Measurements from ENCODE around the gene HELQ. TPM values are rescaled to one million over a fixed set of nuclear protein-coding genes. Genes with fewer than 3 reads are reported as not detected.

HELQ gene
- total RNA-seq, 1 experiment from 2014 or later = 11.6 TPM

- H3K36me3 ChIP-seq (ENCODE audit: control insufficient read depth, insufficient read depth, low read length) = no peaks in the 10 kb centered on the region
- no peaks in the 10 kb centered on the region for H3K36me3 Mint-ChIP-seq (ENCODE audit: insufficient read depth, unreplicated experiment)
- no peak overlapping the region for H3K27ac Mint-ChIP-seq (ENCODE audit: unreplicated experiment)
- ChIA-PET CTCF (no interaction called here), POLR2A (no interaction called here)
- no peak overlapping the region for H3K4me3 Mint-ChIP-seq (ENCODE audit: unreplicated experiment)
- H3K27me3 ChIP-seq (replicated peaks; ENCODE audit: control insufficient read depth, insufficient read depth, low read length) = no peaks in the 10 kb centered on the region
- H3K9me3 ChIP-seq = no peaks in the 10 kb centered on the region
- no peak for DNase-seq
- no peaks in the 10 kb centered on the region for H3K9me3 Mint-ChIP-seq (ENCODE audit: unreplicated experiment)
- no peak overlapping the region for H3K4me3 ChIP-seq (ENCODE audit: low read depth, low read length)
- peaks cover 12% of the 10 kb centered on the region for H3K4me1 Mint-ChIP-seq (ENCODE audit: low read depth, unreplicated experiment)
- peaks cover 26% of the 10 kb centered on the region for H3K4me1 ChIP-seq
- no TSS peak for BruUV-seq (replicated peaks)
- TF ChIP-seq CTCF (IDR thresholded peaks at IDR 0.05; ENCODE audit: insufficient read depth in 1 of 2, low read depth in 1 of 2, low read length in 1 of 2, severe bottlenecking in 1 of 2, unreplicated experiment in 1 of 2) = no peak
- no peaks in the 10 kb centered on the region for H3K27me3 Mint-ChIP-seq (ENCODE audit: insufficient read depth, unreplicated experiment)
- intact Hi-C loops (cut with micrococcal nuclease; ENCODE audit: unreplicated experiment) = no loop called here
Measured at GRCh38 chr4:83360018-83360417, 95.6 kb downstream of the HELQ start.

GRCh38 chr4:83358410-83358809, 97.2 kb downstream of the HELQ start:
- Mint-ChIP-seq H3K27me3 (ENCODE audit: insufficient read depth, unreplicated experiment) (no peaks in the 10 kb centered on the region), H3K27ac (ENCODE audit: unreplicated experiment) (no peak overlapping the region), H3K9me3 (ENCODE audit: unreplicated experiment) (peaks cover 13% of the 10 kb centered on the region), H3K36me3 (ENCODE audit: insufficient read depth, unreplicated experiment) (no peaks in the 10 kb centered on the region), H3K4me1 (ENCODE audit: low read depth, unreplicated experiment) (peaks cover 11% of the 10 kb centered on the region), H3K4me3 (ENCODE audit: unreplicated experiment) (no peak overlapping the region)
- no TSS peak for BruUV-seq (replicated peaks)
- H3K4me1 ChIP-seq = peaks cover 26% of the 10 kb centered on the region
- CTCF ChIA-PET = no interaction called here
- no peak for TF ChIP-seq CTCF (IDR thresholded peaks at IDR 0.05; ENCODE audit: insufficient read depth in 1 of 2, low read depth in 1 of 2, low read length in 1 of 2, severe bottlenecking in 1 of 2, unreplicated experiment in 1 of 2)
- H3K27me3 ChIP-seq (replicated peaks; ENCODE audit: control insufficient read depth, insufficient read depth, low read length) = no peaks in the 10 kb centered on the region
- H3K4me3 ChIP-seq (ENCODE audit: low read depth, low read length) = no peak overlapping the region
- DNase-seq = no peak
- intact Hi-C loops (cut with micrococcal nuclease; ENCODE audit: unreplicated experiment) = no loop called here
- H3K9me3 ChIP-seq = no peaks in the 10 kb centered on the region; the same call in 1 of the 2 replicates
- POLR2A ChIA-PET = no interaction called here
- H3K36me3 ChIP-seq (ENCODE audit: control insufficient read depth, insufficient read depth, low read length) = no peaks in the 10 kb centered on the region

Other genes starting within 250 kb of the HELQ start
- 22.0 and 24.2 TPM in 2 replicates for gene COQ2, start 171.0 kb downstream of the HELQ start, total RNA-seq (2022)
- gene HPSE, start 121.0 kb downstream of the HELQ start, total RNA-seq (2022) = 3.1 and 3.9 TPM in 2 replicates
- 68.7 and 74.1 TPM in 2 replicates for gene MRPS18C, start 235 bp upstream of the HELQ start, total RNA-seq (2022)
- 18.2 and 19.9 TPM in 2 replicates for gene ABRAXAS1, start 29.3 kb upstream of the HELQ start, total RNA-seq (2022)
- 4.6 and 5.0 TPM in 2 replicates for gene GPAT3, start 80.3 kb upstream of the HELQ start, total RNA-seq (2022)

Data from Caco-2 (cell line).